ENCODE results near the gene EPM2A.

Gene EPM2A

DNA sequence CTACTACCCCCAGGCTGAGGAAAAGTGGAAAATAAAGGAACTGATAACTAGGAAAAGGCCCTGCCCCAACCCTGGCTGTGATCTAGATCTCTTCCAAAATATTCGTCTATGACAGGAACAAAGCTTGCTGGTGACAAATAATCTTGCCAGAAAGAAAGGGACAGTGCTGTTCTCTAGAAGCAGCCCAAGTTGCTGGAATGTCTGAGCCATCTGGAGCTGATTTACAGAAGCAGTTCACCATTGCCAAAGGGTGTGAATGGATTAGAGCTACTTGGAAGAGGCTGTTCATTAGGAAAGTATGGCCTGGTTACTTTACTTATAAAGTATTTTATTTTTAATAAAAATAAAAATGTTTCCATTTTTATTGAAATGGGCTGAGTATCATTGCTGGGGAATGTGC, 146.3 kb downstream of the EPM2A start:
- DNase-seq: no peak

DNA sequence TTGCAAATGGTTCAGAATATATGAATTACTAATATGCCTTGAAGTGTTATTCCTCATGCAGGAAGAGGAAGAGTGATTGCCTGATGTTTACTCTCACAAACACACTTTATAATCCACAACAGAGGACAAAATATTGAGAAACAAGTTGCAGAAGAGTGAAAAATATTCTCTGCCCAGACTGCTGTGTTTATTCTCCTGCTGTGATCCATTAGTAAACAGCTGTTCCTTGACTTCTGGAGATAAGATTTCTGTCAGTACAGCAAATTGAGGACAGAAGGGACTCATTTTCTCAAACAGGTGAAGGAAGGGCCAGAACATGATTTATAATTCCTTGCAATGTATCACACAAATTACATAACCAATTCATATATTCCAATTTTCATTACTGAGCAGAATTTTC, 148.0 kb downstream of the EPM2A start:
- no peak for DNase-seq

DNA sequence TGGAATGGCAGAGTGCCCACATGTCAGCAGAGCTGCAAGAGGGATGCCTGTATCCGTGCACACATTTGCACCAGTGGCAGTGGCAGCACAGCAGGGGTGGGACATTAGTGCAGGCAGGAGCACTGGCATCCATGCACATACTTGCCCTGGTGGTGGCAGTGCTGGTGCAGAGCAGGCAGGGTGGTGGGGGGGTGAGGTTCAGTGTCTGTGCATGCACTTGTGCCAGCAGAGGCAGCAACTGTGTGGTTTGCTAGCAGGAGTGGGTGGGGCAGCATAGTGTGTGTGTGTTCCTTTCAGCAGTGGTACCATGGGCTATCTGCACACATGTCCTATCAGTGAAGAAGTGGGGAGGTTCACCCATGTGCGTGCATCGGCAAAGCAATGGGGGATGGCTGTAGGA, 151.6 kb downstream of the EPM2A start:
- no peak for DNase-seq
